K562 (cell line): ENCODE results near the gene RPP25. TPM values are rescaled to one million over a fixed set of nuclear protein-coding genes. Genes with fewer than 3 reads are reported as not detected.
A peak's percentile ranks its signal among the peaks of the same experiment; 100 is the strongest.

Experiments used
- ATAC-seq: fragments of 200-7000 bp; cut with Tn5 transposase; 3 replicates; pipeline ENCODE4 v1.9.1; 2020; ENCODE audit warnings: moderate library complexity
- BruUV-seq: library from RNA; stranded (reverse); fragments of 400-500 nt; replicated peaks from 2 replicates; lab custom pipeline; 2021; lab: Mats Ljungman, UMichigan
- CTCF ChIA-PET: fragments of 300-600 bp; formaldehyde crosslinking; extraction: SDS; loops from one replicate; lab custom pipeline; 2021; ENCODE audit warnings: low intra/inter-chr PET ratio; lab: Yijun Ruan, JAX
- POLR2A ChIA-PET: fragments of 300-600, 350-650 bp; sonication (Branson Sonifier 250); formaldehyde crosslinking; extraction: SDS; loops from one replicate; lab custom pipeline; 2021; ENCODE audit warnings: antibody characterized with exemption, inconsistent platforms; lab: Yijun Ruan, JAX
- DNase-seq, 4 experiments: peaks; one replicate each; pipeline versions ENCODE4 v3.0.0 to v3.0.0-alpha.2; 2011 to 2018; ENCODE audit warnings: low spot score in 3 of 4, mixed read lengths in 3 of 4; ENCODE audit errors: extremely low read depth in 1 of 4
- FAIRE-seq: peaks from 2 replicates; lab custom pipeline; 2011; peaks lifted over from hg19 to GRCh38; lab: Jason Lieb, UNC
- H2AFZ ChIP-seq: 2 replicates; pipeline ENCODE4 v1.6.0; 2011; ENCODE audit warnings: low read depth, low read length, control low read depth, inconsistent platforms
- H3K27ac ChIP-seq: fragments of 200-600 bp; 3 replicates; pipeline ENCODE4 v1.8.0; 2011; ENCODE audit warnings: low read depth, mild to moderate bottlenecking, control low read depth, inconsistent platforms, low read length, moderate library complexity, mixed read lengths; ENCODE audit errors: extremely low read depth
- H3K27me3 ChIP-seq, 2 experiments: fragments of 300-600 bp in 1 of 2; 2 replicates in 1 of 2; 3 replicates in 1 of 2; pipeline versions ENCODE4 v1.6.0 to v1.8.0; 2011; ENCODE audit warnings: inconsistent platforms in 2 of 2, low read length in 2 of 2, mild to moderate bottlenecking in 1 of 2, mixed read lengths in 1 of 2, moderate library complexity in 1 of 2; ENCODE audit not compliant: control insufficient read depth in 2 of 2, insufficient read depth in 2 of 2
- H3K36me3 ChIP-seq: fragments of 300-600 bp; 3 replicates; pipeline ENCODE4 v1.8.0; 2011; ENCODE audit warnings: mild to moderate bottlenecking, low read length, inconsistent platforms; ENCODE audit not compliant: control insufficient read depth, insufficient read depth
- H3K4me1 ChIP-seq, 2 experiments: fragments of 200-600 bp in 1 of 2; replicated peaks in 1 of 2; 2 replicates in 1 of 2; 3 replicates in 1 of 2; pipeline versions ENCODE4 v1.5.1 to v1.8.0; 2011; ENCODE audit warnings: inconsistent platforms in 2 of 2, low read length in 2 of 2, mild to moderate bottlenecking in 1 of 2, mixed read lengths in 1 of 2, moderate library complexity in 1 of 2; ENCODE audit not compliant: control insufficient read depth in 2 of 2, insufficient read depth in 2 of 2
- H3K4me2 ChIP-seq: 2 replicates; pipeline ENCODE4 v1.6.1; 2011; ENCODE audit warnings: low read length, control low read depth, inconsistent platforms, mixed read lengths; ENCODE audit not compliant: insufficient read depth
- H3K4me3 ChIP-seq: fragments of 200-600 bp; sonication (generic), shearing (Covaris generic); 2 replicates; pipeline ENCODE4 v1.5.1; 2016; ENCODE audit warnings: control low read depth, inconsistent platforms
- H3K79me2 ChIP-seq: fragments of 200-600 bp; 3 replicates; pipeline ENCODE4 v1.8.0; 2011; ENCODE audit warnings: low read length, inconsistent platforms; ENCODE audit not compliant: control insufficient read depth, insufficient read depth
- H3K9ac ChIP-seq, 2 experiments: 2 replicates each; pipeline versions ENCODE4 v1.6.0 to v1.6.1; 2011; ENCODE audit warnings: low read depth in 2 of 2, low read length in 2 of 2, control low read depth in 1 of 2, inconsistent platforms in 1 of 2, mild to moderate bottlenecking in 1 of 2, mixed read lengths in 1 of 2; ENCODE audit not compliant: insufficient read depth in 1 of 2
- H3K9me1 ChIP-seq: one replicate; pipeline ENCODE4 v1.6.0; 2011; ENCODE audit warnings: inconsistent platforms, mild to moderate bottlenecking, low read length, moderate library complexity; ENCODE audit not compliant: control insufficient read depth, insufficient read depth
- H3K9me3 ChIP-seq: replicated peaks from 2 replicates; pipeline ENCODE4 v1.5.1; 2011; ENCODE audit warnings: low read depth, low read length, inconsistent platforms; ENCODE audit not compliant: control insufficient read depth, insufficient read depth
- H4K20me1 ChIP-seq: replicated peaks from 2 replicates; pipeline ENCODE4 v1.6.1; 2011; ENCODE audit warnings: low read length, inconsistent platforms, mixed read lengths; ENCODE audit not compliant: control insufficient read depth, insufficient read depth
- ATF4 ChIP-seq: fragments of 450-650 bp; formaldehyde crosslinking; IDR thresholded peaks from 2 replicates; pipeline ENCODE4 v1.4.0; 2022; ENCODE audit warnings: mild to moderate bottlenecking, moderate library complexity
- CEBPB ChIP-seq: fragments of 450-650 bp; IDR thresholded peaks from 2 replicates; pipeline ENCODE4 v1.6.1; 2016; ENCODE audit warnings: missing genetic modification characterization, missing compliant biosample characterization
- EP400 ChIP-seq: fragments of 450-650 bp; IDR thresholded peaks from 2 replicates; pipeline ENCODE4 v1.6.1; 2017; ENCODE audit warnings: antibody characterized with exemption, mild to moderate bottlenecking, moderate library complexity
- GATAD2B ChIP-seq: fragments of 450-650 bp; IDR thresholded peaks from 2 replicates; pipeline ENCODE4 v1.6.1; 2017; ENCODE audit warnings: mild to moderate bottlenecking, borderline replicate concordance
- MAZ ChIP-seq, 2 experiments: fragments of 450-650 bp in 1 of 2; sonication (generic) in 1 of 2; formaldehyde crosslinking; IDR thresholded peaks in 1 of 2; conservative IDR thresholded peaks in 1 of 2; 2 replicates each; pipeline versions ENCODE4 v1.4.0 to v1.5.0; 2020; ENCODE audit warnings: mild to moderate bottlenecking in 1 of 2, missing genetic modification reagents in 1 of 2
- PKNOX1 ChIP-seq: fragments of 450-650 bp; IDR thresholded peaks from 2 replicates; pipeline ENCODE4 v1.6.1; 2016
- PRDM10 ChIP-seq: fragments of 450-650 bp; IDR thresholded peaks from 2 replicates; pipeline ENCODE4 v1.6.1; 2018; ENCODE audit not compliant: partially characterized antibody
- RHOXF2B ChIP-seq: fragments of 250-450 bp; sonication (Bioruptor Pico); conservative IDR thresholded peaks from 2 replicates; pipeline ENCODE4 v1.5.1; 2021
- SRF ChIP-seq, 2 experiments: fragments of 250-450, 450-650 bp in 1 of 2; sonication (Bioruptor Pico) in 1 of 2; sonication (generic) in 1 of 2; formaldehyde crosslinking; IDR thresholded peaks; 2 replicates each; pipeline versions ENCODE4 v1.5.0 to v1.5.1; 2020 to 2022; ENCODE audit warnings: mild to moderate bottlenecking in 1 of 2, missing genetic modification reagents in 1 of 2
- TAF1 ChIP-seq: IDR thresholded peaks from 2 replicates; pipeline ENCODE4 v1.6.1; 2011; ENCODE audit warnings: mild to moderate bottlenecking, low read length, moderate library complexity; ENCODE audit not compliant: insufficient read depth, control insufficient read depth, severe bottlenecking; ENCODE audit errors: extremely low read depth
- ZNF263 ChIP-seq: sonication (generic); formaldehyde crosslinking; IDR thresholded peaks from 2 replicates; pipeline ENCODE4 v1.8.0; 2022; ENCODE audit warnings: mild to moderate bottlenecking, missing genetic modification reagents, borderline replicate concordance
- ZNF655 ChIP-seq: fragments of 250-450 bp; sonication (Bioruptor Pico); IDR thresholded peaks from 2 replicates; pipeline ENCODE4 v1.5.0; 2021
- WGBS: fragments of 100-300 bp; shearing (Covaris generic); methylation state at CpG from one replicate; pipeline ENCODE4 v1.1.6; 2016; ENCODE audit warnings: low coverage, mixed read lengths; ENCODE audit not compliant: insufficient coverage; ENCODE audit errors: missing lambda C conversion rate; 5-methylcytosine and 5-hydroxymethylcytosine counted together
- in situ Hi-C: fragments of 300-500 bp; cut with MboI; formaldehyde crosslinking; loops from 4 replicates; pipeline ENCODE4 v1.15.0; 2018; ENCODE audit warnings: inconsistent platforms, mixed read lengths
- intact Hi-C: fragments of 100-400 bp; cut with micrococcal nuclease; formaldehyde crosslinking; loops from 2 replicates; pipeline ENCODE4 v1.14.2; 2022
- polyA plus RNA-seq, 8 experiments: library from polyadenylated mRNA; depleted of rRNA in 4 of 8; stranded (reverse) in 5 of 8; unstranded in 3 of 8; fragments of >200 nt; fragmentation: Nextera tagmentation in 2 of 8; fragmentation: Illumina TruSeq in 1 of 8; extraction: Ambion mirVana in 2 of 8; extraction: Trizol in 1 of 8; gene quantifications; 2 replicates each; pipeline versions ENCODE4 v1.2.1 to v1.2.3, GENCODE V29; 2011 to 2014; ENCODE audit warnings: inconsistent platforms in 1 of 8, missing spikeins in 1 of 8
- total RNA-seq, 7 experiments: library from RNA; depleted of rRNA in 6 of 7; stranded (reverse); fragments of >200 nt in 6 of 7; fragmentation: Illumina TruSeq in 2 of 7; extraction: Trizol in 2 of 7; gene quantifications; 2 replicates each; pipeline versions ENCODE4 v1.2.1 to v1.2.3, GENCODE V29; 2011 to 2021; ENCODE audit warnings: low replicate concordance in 1 of 7

The RPP25 gene
- total and polyA plus RNA-seq, 9 of the 15 experiments (the other 6 are each of a cell fraction or from before 2014, with no cell fraction given), result 1.1 to 12.3 (median 5.6) TPM

GRCh38 chr15:74906450-74907162, 50.0 kb downstream of the RPP25 start, which contains the start of gene FAM219B:
Gene FAM219B, minus strand, starts transcription at chr15:74906851. Its CDS starts 51 bp downstream, at chr15:74906800.
- H2AFZ ChIP-seq, result peak within 1 kb of the TSS; percentile 98
- POLR2A ChIA-PET, result interaction anchor here (0.7 to 3.8 kb wide), 24 partner anchors 8 to 719 kb away, joined by 3 to 29 read pairs (median 4); partner anchors contain the start of genes COX5A, MPI, SNUPN and ULK3
- H3K4me2 ChIP-seq, result peak within 1 kb of the TSS; percentile 94
- intact Hi-C loops (loop anchor here (2.0 to 5.0 kb wide), 2 partner anchors 44 to 81 kb away; no protein-coding TSS in a partner anchor), in situ Hi-C loops (no loop called here)
- FAIRE-seq (peak; percentile 66), ATAC-seq (peak; percentile 97), DNase-seq (peak; percentile 94 to 96 (median 95))
- peak within 1 kb of the TSS; percentile 89 for H3K27ac ChIP-seq
- no TSS peak for BruUV-seq
- peaks cover 11 to 14% of the 10 kb centered on the region in 2 experiments; a peak in 4 of 5 replicates for H3K4me1 ChIP-seq
- peaks cover 23% of the 10 kb centered on the region for H3K79me2 ChIP-seq
- WGBS, result 1% methylated on average over 65 of the region's 74 CpGs
- H4K20me1 ChIP-seq, result no peaks in the 10 kb centered on the region
- peak within 1 kb of the TSS; percentile 95 for H3K4me3 ChIP-seq
- CTCF ChIA-PET, result no interaction called here
- H3K27me3 ChIP-seq, result no peaks in the 10 kb centered on the region
- peak within 1 kb of the TSS; percentile 87 to 92 for H3K9ac ChIP-seq
- no peaks in the 10 kb centered on the region for H3K9me3 ChIP-seq
- H3K9me1 ChIP-seq, result no peaks in the 10 kb centered on the region
- H3K36me3 ChIP-seq, result peaks cover 37% of the 10 kb centered on the region
- TF ChIP-seq ZNF655 (peak; percentile 4; the same call in 1 of the 2 replicates), PRDM10 (peak; percentile 25), EP400 (peak; percentile 50), ATF4 (0 out of 2 replicates have a peak, but pooled peaks have one; percentile 7), ZNF263 (CRISPR knock-in tag) (0 out of 2 replicates have a peak, but pooled peaks have one; percentile 12), PKNOX1 (peak; percentile 20; the same call in 1 of the 2 replicates), GATAD2B (0 out of 2 replicates have a peak, but pooled peaks have one; percentile 53), SRF (CRISPR knock-in tag; IDR thresholded peaks at IDR 0.05) (0 out of 4 replicates have a peak, but pooled peaks of 1 of the 2 experiments have one; percentile 28), CEBPB (tag) (peak; percentile 89), RHOXF2B (CRISPR knock-in tag) (no peak), TAF1 (peak; percentile 85), MAZ (CRISPR knock-in tag; conservative IDR thresholded peaks at IDR 0.05 in 1 of 2, IDR thresholded peaks at IDR 0.05 in 1 of 2) (peak; percentile 96)
